H1 (cell line): Measurements from ENCODE around the gene CYP46A1. TPM values are rescaled to one million over a fixed set of nuclear protein-coding genes. Genes with fewer than 3 reads are reported as not detected.

Experiments used
- CTCF ChIA-PET: fragments of 300-600 bp; sonication (Branson Sonifier 250); formaldehyde crosslinking; loops from one replicate; lab custom pipeline; 2021; ENCODE audit not compliant: partially characterized antibody; lab: Charles Lee
- POLR2A ChIA-PET: fragments of 300-600 bp; sonication (Branson Sonifier 250); formaldehyde crosslinking; loops from one replicate; lab custom pipeline; 2021; ENCODE audit warnings: inconsistent platforms; ENCODE audit not compliant: partially characterized antibody; lab: Charles Lee
- DNase-seq, 2 experiments: peaks; one replicate each; pipeline versions ENCODE4 v3.0.0 to v3.0.0-alpha.2; 2010 to 2022; ENCODE audit warnings: low spot score in 2 of 2, low read depth in 1 of 2, mixed read lengths in 1 of 2
- FAIRE-seq: peaks from 2 replicates; lab custom pipeline; 2011; peaks lifted over from hg19 to GRCh38; lab: Jason Lieb, UNC
- H2AFZ ChIP-seq: 2 replicates; pipeline ENCODE4 v1.8.1; 2012; ENCODE audit warnings: low read length, inconsistent platforms
- H2AK5ac ChIP-seq: 2 replicates; pipeline ENCODE4 v1.6.1; 2013; ENCODE audit warnings: low read depth, low read length
- H2BK120ac ChIP-seq: replicated peaks from 2 replicates; pipeline ENCODE3; 2013; ENCODE audit warnings: low read depth, low read length, inconsistent platforms
- H2BK12ac ChIP-seq: 2 replicates; pipeline ENCODE4 v1.6.1; 2013; ENCODE audit warnings: low read depth, low read length
- H2BK15ac ChIP-seq: 2 replicates; pipeline ENCODE4 v1.6.1; 2013; ENCODE audit warnings: low read length
- H2BK20ac ChIP-seq: 2 replicates; pipeline ENCODE4 v1.6.1; 2013; ENCODE audit warnings: low read length
- H2BK5ac ChIP-seq: 2 replicates; pipeline ENCODE4 v1.6.1; 2013; ENCODE audit warnings: low read depth, low read length
- H3K14ac ChIP-seq: 2 replicates; pipeline ENCODE4 v1.6.1; 2013; ENCODE audit warnings: inconsistent platforms; ENCODE audit not compliant: insufficient read length
- H3K18ac ChIP-seq: 2 replicates; pipeline ENCODE4 v1.6.1; 2013; ENCODE audit warnings: low read length; ENCODE audit errors: extremely low read depth
- H3K23ac ChIP-seq: 2 replicates; pipeline ENCODE4 v1.6.1; 2013; ENCODE audit warnings: inconsistent platforms; ENCODE audit not compliant: insufficient read length
- H3K23me2 ChIP-seq: 2 replicates; pipeline ENCODE4 v1.6.1; 2013; ENCODE audit warnings: low read depth, low read length
- H3K27ac ChIP-seq: 2 replicates; pipeline ENCODE4 v1.6.1; 2011; ENCODE audit warnings: low read depth, low read length, inconsistent platforms
- H3K27me3 ChIP-seq, 4 experiments: replicated peaks in 1 of 4; 1 replicate in 1 of 4; 2 replicates in 3 of 4; pipeline versions ENCODE4 v1.6.1 to v1.8.1; 2011 to 2013; ENCODE audit warnings: low read length in 3 of 4, mild to moderate bottlenecking in 3 of 4, inconsistent platforms in 2 of 4, mixed read lengths in 2 of 4, moderate library complexity in 1 of 4; ENCODE audit not compliant: control insufficient read depth in 3 of 4, insufficient read depth in 3 of 4; ENCODE audit errors: extremely low read depth in 1 of 4
- H3K36me3 ChIP-seq, 4 experiments: 2 replicates each; pipeline versions ENCODE4 v1.6.1 to v1.8.1; 2011 to 2013; ENCODE audit warnings: mild to moderate bottlenecking in 4 of 4, low read length in 3 of 4, moderate library complexity in 2 of 4, control low read depth in 1 of 4, inconsistent platforms in 1 of 4; ENCODE audit not compliant: insufficient read depth in 4 of 4, control insufficient read depth in 2 of 4
- H3K4ac ChIP-seq: replicated peaks from 2 replicates; pipeline ENCODE3; 2013; ENCODE audit warnings: low read length, low read depth, mixed read lengths, inconsistent platforms; ENCODE audit not compliant: insufficient read length
- H3K4me1 ChIP-seq, 4 experiments: replicated peaks in 1 of 4; 1 replicate in 1 of 4; 2 replicates in 3 of 4; pipeline versions ENCODE4 v1.6.1 to v1.8.1; 2011 to 2013; ENCODE audit warnings: low read length in 3 of 4, inconsistent platforms in 2 of 4, mixed read lengths in 1 of 4; ENCODE audit not compliant: insufficient read depth in 4 of 4, control insufficient read depth in 3 of 4
- H3K4me2 ChIP-seq, 2 experiments: 2 replicates each; pipeline versions ENCODE4 v1.6.1 to v1.8.1; 2011 to 2013; ENCODE audit warnings: low read depth in 2 of 2, low read length in 2 of 2, control low read depth in 1 of 2, inconsistent platforms in 1 of 2, mild to moderate bottlenecking in 1 of 2; ENCODE audit not compliant: insufficient read depth in 1 of 2
- H3K4me3 ChIP-seq, 4 experiments: fragments of 200-600, 300-600 bp in 1 of 4; sonication (generic), shearing (Covaris generic), sonication (Bioruptor Twin) in 1 of 4; 2 replicates each; pipeline versions ENCODE4 v1.5.1 to v1.8.1; 2011 to 2016; ENCODE audit warnings: low read length in 4 of 4, low read depth in 3 of 4, control low read depth in 2 of 4, inconsistent platforms in 2 of 4, mild to moderate bottlenecking in 2 of 4, mixed read lengths in 1 of 4, moderate library complexity in 1 of 4; ENCODE audit not compliant: insufficient read depth in 2 of 4; ENCODE audit errors: extremely low read depth in 1 of 4
- H3K56ac ChIP-seq: replicated peaks from 2 replicates; pipeline ENCODE3; 2013; ENCODE audit warnings: low read depth, mild to moderate bottlenecking, mixed read lengths, low read length, inconsistent platforms; ENCODE audit not compliant: insufficient read length
- H3K79me1 ChIP-seq: 2 replicates; pipeline ENCODE4 v1.6.1; 2013; ENCODE audit warnings: low read depth, low read length, control low read depth
- H3K79me2 ChIP-seq, 2 experiments: 2 replicates each; pipeline versions ENCODE4 v1.6.1 to v1.8.1; 2012 to 2013; ENCODE audit warnings: low read length in 2 of 2, mild to moderate bottlenecking in 2 of 2, inconsistent platforms in 1 of 2; ENCODE audit not compliant: insufficient read depth in 2 of 2, control insufficient read depth in 1 of 2
- H3K9ac ChIP-seq, 4 experiments: replicated peaks in 1 of 4; 1 replicate in 1 of 4; 2 replicates in 3 of 4; pipeline versions ENCODE4 v1.6.1 to v1.8.1; 2011 to 2013; ENCODE audit warnings: low read depth in 3 of 4, low read length in 3 of 4, control low read depth in 2 of 4, mild to moderate bottlenecking in 2 of 4, moderate library complexity in 2 of 4, inconsistent platforms in 1 of 4; ENCODE audit errors: extremely low read depth in 1 of 4
- H3K9me3 ChIP-seq, 2 experiments: 2 replicates each; pipeline versions ENCODE4 v1.6.1 to v1.8.1; 2012 to 2013; ENCODE audit warnings: mild to moderate bottlenecking in 2 of 2, moderate library complexity in 2 of 2, control low read depth in 1 of 2, inconsistent platforms in 1 of 2, low read depth in 1 of 2, low read length in 1 of 2, mixed read lengths in 1 of 2; ENCODE audit not compliant: insufficient read depth in 2 of 2
- H4K20me1 ChIP-seq, 2 experiments: replicated peaks in 1 of 2; 2 replicates each; pipeline versions ENCODE3 to v1.8.1; 2011 to 2013; ENCODE audit warnings: inconsistent platforms in 2 of 2, low read length in 2 of 2, mild to moderate bottlenecking in 1 of 2; ENCODE audit not compliant: insufficient read depth in 2 of 2, control insufficient read depth in 1 of 2
- H4K5ac ChIP-seq: 2 replicates; pipeline ENCODE4 v1.6.1; 2013; ENCODE audit warnings: low read length, low read depth, mixed read lengths, inconsistent platforms; ENCODE audit not compliant: insufficient read length
- H4K8ac ChIP-seq: 2 replicates; pipeline ENCODE4 v1.8.0; 2013; ENCODE audit warnings: mild to moderate bottlenecking, moderate library complexity, low read length, inconsistent platforms; ENCODE audit not compliant: insufficient read depth; ENCODE audit errors: extremely low read depth
- H4K91ac ChIP-seq: replicated peaks from 2 replicates; pipeline ENCODE3; 2013; ENCODE audit warnings: low read length, mixed read lengths, inconsistent platforms; ENCODE audit not compliant: insufficient read length
- BCL11A ChIP-seq, 2 experiments: IDR thresholded peaks; one replicate each; pipeline ENCODE4 v1.6.1; 2011; ENCODE audit warnings: low read depth in 2 of 2, low read length in 2 of 2, mild to moderate bottlenecking in 2 of 2
- HDAC2 ChIP-seq, 2 experiments: fragments of 300-600 bp in 1 of 2; sonication (generic) in 1 of 2; IDR thresholded peaks; 2 replicates each; pipeline ENCODE4 v1.6.1; 2011 to 2012; ENCODE audit warnings: low read depth in 2 of 2, low read length in 2 of 2, mild to moderate bottlenecking in 2 of 2, moderate library complexity in 2 of 2, borderline replicate concordance in 1 of 2, inconsistent platforms in 1 of 2
- KDM1A ChIP-seq: fragments of 200-600, 300-600 bp; sonication (generic); IDR thresholded peaks from 2 replicates; pipeline ENCODE4 v1.7.1; 2016; ENCODE audit warnings: mild to moderate bottlenecking, low read length, borderline replicate concordance
- NANOG ChIP-seq: IDR thresholded peaks from 2 replicates; pipeline ENCODE4 v1.6.1; 2011; ENCODE audit warnings: low read length, low read depth, mild to moderate bottlenecking, inconsistent platforms; ENCODE audit not compliant: insufficient read depth, poor library complexity, severe bottlenecking
- POU5F1 ChIP-seq: IDR thresholded peaks from 2 replicates; pipeline ENCODE4 v1.6.1; 2011; ENCODE audit warnings: low read depth, mild to moderate bottlenecking, low read length, moderate library complexity
- RBBP5 ChIP-seq: IDR thresholded peaks from 2 replicates; pipeline ENCODE4 v1.7.1; 2012; ENCODE audit warnings: low read depth, mild to moderate bottlenecking, inconsistent platforms, low read length, moderate library complexity, borderline replicate concordance
- WGBS, 2 experiments: shearing (Covaris generic) in 1 of 2; methylation state at CpG; one replicate each; pipeline versions ENCODE4 v1.1.6 to v1.1.7; 2013 to 2015; ENCODE audit warnings: low lambda C conversion rate in 2 of 2, mixed read lengths in 2 of 2, inconsistent platforms in 1 of 2, low coverage in 1 of 2, missing lambda C conversion rate in 1 of 2; ENCODE audit not compliant: insufficient replicate concordance in 2 of 2, insufficient coverage in 1 of 2, insufficient read length in 1 of 2; ENCODE audit errors: extremely low coverage in 1 of 2, missing lambda C conversion rate in 1 of 2; 5-methylcytosine and 5-hydroxymethylcytosine counted together
- polyA plus RNA-seq, 7 experiments: library from polyadenylated mRNA; depleted of rRNA in 3 of 7; stranded (reverse) in 5 of 7; unstranded in 2 of 7; fragments of >200 nt in 5 of 7; fragments of 200-250 nt in 2 of 7; gene quantifications; 1 replicate in 5 of 7; 2 replicates in 1 of 7; 4 replicates in 1 of 7; pipeline versions ENCODE4 v1.2.1 to v1.2.3, GENCODE V29; 2011 to 2013; ENCODE audit warnings: missing spikeins in 2 of 7, mixed read lengths in 2 of 7
- total RNA-seq: library from RNA; stranded (reverse); fragmentation: NEBNext Ultra II Directional; extraction: Animal tissue kit (Norgen Biotek cat#: 25700); gene quantifications from 2 replicates; pipeline ENCODE4 v1.2.1, GENCODE V29; 2021
- TF ChIP-seq, protein P1 (sequence below): IDR thresholded peaks from 2 replicates; pipeline ENCODE4 v1.6.1; 2012; ENCODE audit warnings: low read length, inconsistent platforms

CYP46A1 gene
- total and polyA plus RNA-seq, 2 of the 8 experiments (the other 6 are each of a cell fraction or from before 2014, with no cell fraction given): 0.41 to 1.3 TPM

GRCh38 chr14:99753225-99754140 is 69.4 kb downstream of the CYP46A1 start:
- Histone ChIP-seq H2BK12ac (peak overlapping the region; percentile 12; the same call in 1 of the 2 replicates), H3K14ac (no peak overlapping the region), H4K8ac (no peak overlapping the region; the same call in 1 of the 2 replicates), H3K23me2 (no peaks in the 10 kb centered on the region), H2BK15ac (no peak overlapping the region), H2BK120ac (no peak overlapping the region), H3K36me3 (no peaks in the 10 kb centered on the region), H3K27me3 (no peaks in the 10 kb centered on the region), H3K79me1 (no peaks in the 10 kb centered on the region), H4K91ac (no peak overlapping the region), H2BK5ac (0 out of 2 replicates have a peak overlapping the region, but pooled peaks have one; percentile 44), H3K18ac (peak overlapping the region; percentile 48; the same call in 1 of the 2 replicates), H2BK20ac (0 out of 2 replicates have a peak overlapping the region, but pooled peaks have one; percentile 48), H2AFZ (peak overlapping the region; percentile 70; the same call in 1 of the 2 replicates), H3K4me3 (no peak overlapping the region), H3K4me1 (peaks cover 0 to 8% (median 5%) of the 10 kb centered on the region in 4 experiments; a peak in 5 of 7 replicates), H4K20me1 (no peaks in the 10 kb centered on the region), H2AK5ac (peak overlapping the region; percentile 89; the same call in 1 of the 2 replicates), H3K4ac (no peak overlapping the region), H3K23ac (no peak overlapping the region), H3K79me2 (no peaks in the 10 kb centered on the region), H4K5ac (no peak overlapping the region), H3K9me3 (no peaks in the 10 kb centered on the region), H3K9ac (no peak overlapping the region), H3K27ac (0 out of 2 replicates have a peak overlapping the region, but pooled peaks have one; percentile 42), H3K56ac (no peak overlapping the region), H3K4me2 (peak overlapping the region in 1 of 2 experiments; percentile 14; a peak in 1 of 4 replicates)
- POLR2A ChIA-PET: no interaction called here
- FAIRE-seq: no peak
- no peak for DNase-seq
- CTCF ChIA-PET: interaction anchor here (0.9 to 17.3 kb wide), 14 partner anchors 9 to 205 kb away, joined by 3 to 237 read pairs (median 6); no protein-coding TSS in a partner anchor
- WGBS, 2 experiments: 77% methylated on average over 13 of the region's 16 CpGs; no CpG with 5 or more reads in 1 of the 2 experiments
- TF ChIP-seq RBBP5 (no peak), POU5F1 (no peak), KDM1A (peak; percentile 49; the same call in 1 of the 2 replicates), HDAC2 (IDR thresholded peaks at IDR 0.05; ENCODE audit: borderline replicate concordance in 1 of 2, low read depth in 2 of 2, low read length in 2 of 2) (no peak), NANOG (no peak), BCL11A (IDR thresholded peaks at IDR 0.05; ENCODE audit: low read depth in 2 of 2, low read length in 2 of 2) (no peak)
- TF ChIP-seq, protein P1, sequence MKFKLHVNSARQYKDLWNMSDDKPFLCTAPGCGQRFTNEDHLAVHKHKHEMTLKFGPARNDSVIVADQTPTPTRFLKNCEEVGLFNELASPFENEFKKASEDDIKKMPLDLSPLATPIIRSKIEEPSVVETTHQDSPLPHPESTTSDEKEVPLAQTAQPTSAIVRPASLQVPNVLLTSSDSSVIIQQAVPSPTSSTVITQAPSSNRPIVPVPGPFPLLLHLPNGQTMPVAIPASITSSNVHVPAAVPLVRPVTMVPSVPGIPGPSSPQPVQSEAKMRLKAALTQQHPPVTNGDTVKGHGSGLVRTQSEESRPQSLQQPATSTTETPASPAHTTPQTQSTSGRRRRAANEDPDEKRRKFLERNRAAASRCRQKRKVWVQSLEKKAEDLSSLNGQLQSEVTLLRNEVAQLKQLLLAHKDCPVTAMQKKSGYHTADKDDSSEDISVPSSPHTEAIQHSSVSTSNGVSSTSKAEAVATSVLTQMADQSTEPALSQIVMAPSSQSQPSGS: no peak
